NCI-H128 (cell line): ENCODE results near the gene DHH.

ENCODE experiments used
- DNase-seq: peaks from one replicate; lab custom pipeline; 2025; ENCODE audit not compliant: unreplicated experiment; lab: John Stamatoyannopoulos, UW

Gene DHH

GRCh38 chr12:49109641-49110463, 15.3 kb upstream of the DHH start:
- DNase-seq, result no peak

GRCh38 chr12:49108958-49109404, 14.4 kb upstream of the DHH start:
- no peak for DNase-seq

GRCh38 chr12:49105504-49106084, 11.0 kb upstream of the DHH start:
- DNase-seq, result no peak

GRCh38 chr12:49104822-49105221, 10.2 kb upstream of the DHH start:
- no peak for DNase-seq

- DNase-seq, result no peak
Observed at GRCh38 chr12:49100380-49100779, 5.8 kb upstream of the DHH start.

GRCh38 chr12:49098703-49099102, 4.1 kb upstream of the DHH start:
- no peak for DNase-seq

- DNase-seq, result peak; percentile 11
Observed at GRCh38 chr12:49098035-49098451, 3.4 kb upstream of the DHH start.

- DNase-seq, result no peak
Observed at GRCh38 chr12:49097381-49097780, 2.8 kb upstream of the DHH start.

GRCh38 chr12:49094975-49095365, 369 bp upstream of the DHH start:
- no peak for DNase-seq

GRCh38 chr12:49093792-49094159, 825 bp downstream of the DHH start:
- no peak for DNase-seq

GRCh38 chr12:49092816-49093406, 1.7 kb downstream of the DHH start:
- no peak for DNase-seq

GRCh38 chr12:49092086-49092815, 2.4 kb downstream of the DHH start:
- no peak for DNase-seq

GRCh38 chr12:49091836-49092085, 2.8 kb downstream of the DHH start:
- DNase-seq, result no peak

- no peak for DNase-seq
Observed at GRCh38 chr12:49091056-49091835, 3.4 kb downstream of the DHH start.

GRCh38 chr12:49089821-49090773, 4.5 kb downstream of the DHH start:
- DNase-seq, result peak; percentile 17

- DNase-seq, result no peak
Observed at GRCh38 chr12:49088932-49089330, 5.7 kb downstream of the DHH start.

- peak; percentile 76 for DNase-seq
Observed at GRCh38 chr12:49088150-49088931, 6.3 kb downstream of the DHH start.

- no peak for DNase-seq
Observed at GRCh38 chr12:49086116-49086515, 8.5 kb downstream of the DHH start.

- DNase-seq, result no peak
Observed at GRCh38 chr12:49084438-49084837, 10.2 kb downstream of the DHH start.
